Central memory CD4-positive, alpha-beta T cell (primary cell): Measurements from ENCODE around the gene SIGLEC6.

Experiments used
- DNase-seq: peaks from one replicate; pipeline ENCODE4 v3.0.0; 2022

Gene SIGLEC6

GRCh38 chr19:51548213-51548651, 16.8 kb upstream of the SIGLEC6 start:
- DNase-seq = no peak

GRCh38 chr19:51547397-51548212, 16.1 kb upstream of the SIGLEC6 start:
- no peak for DNase-seq

- no peak for DNase-seq
Measured at GRCh38 chr19:51546650-51547396, 15.4 kb upstream of the SIGLEC6 start.

GRCh38 chr19:51546107-51546649, 14.7 kb upstream of the SIGLEC6 start:
- no peak for DNase-seq

- no peak for DNase-seq
Measured at GRCh38 chr19:51544038-51544437, 12.6 kb upstream of the SIGLEC6 start.

GRCh38 chr19:51542699-51543098, 11.2 kb upstream of the SIGLEC6 start:
- no peak for DNase-seq

- DNase-seq = no peak
Measured at GRCh38 chr19:51541458-51542357, 10.2 kb upstream of the SIGLEC6 start.

GRCh38 chr19:51539821-51540366, 8.4 kb upstream of the SIGLEC6 start:
- no peak for DNase-seq

GRCh38 chr19:51535535-51535934, 4.1 kb upstream of the SIGLEC6 start:
- no peak for DNase-seq

GRCh38 chr19:51530616-51531015, 854 bp downstream of the SIGLEC6 start:
- no peak for DNase-seq

GRCh38 chr19:51529301-51529700, 2.2 kb downstream of the SIGLEC6 start:
- no peak for DNase-seq

- no peak for DNase-seq
Measured at GRCh38 chr19:51525651-51526050, 5.8 kb downstream of the SIGLEC6 start.

GRCh38 chr19:51524666-51525264, 6.7 kb downstream of the SIGLEC6 start:
- DNase-seq = no peak

- no peak for DNase-seq
Measured at GRCh38 chr19:51521781-51522180, 9.7 kb downstream of the SIGLEC6 start.

- DNase-seq = no peak
Measured at GRCh38 chr19:51521357-51521756, 10.1 kb downstream of the SIGLEC6 start.

- DNase-seq = no peak
Measured at GRCh38 chr19:51520728-51521127, 10.7 kb downstream of the SIGLEC6 start.

- DNase-seq = peak; percentile 19
Measured at GRCh38 chr19:51514866-51515481, 16.5 kb downstream of the SIGLEC6 start.

- DNase-seq = no peak
Measured at GRCh38 chr19:51513968-51514367, 17.5 kb downstream of the SIGLEC6 start.

GRCh38 chr19:51511353-51511752, 20.1 kb downstream of the SIGLEC6 start:
- no peak for DNase-seq

- DNase-seq = no peak
Measured at GRCh38 chr19:51509823-51510660, 21.4 kb downstream of the SIGLEC6 start.
